Measurements from ENCODE around the gene USP10.
A peak's percentile ranks its signal among the peaks of the same experiment; 100 is the strongest.

The USP10 gene

GRCh38 chr16:84665359-84665758 is 34.4 kb upstream of the USP10 start:
- ChIA-PET POLR2A (interaction anchor here (1.5 kb wide), 1 partner anchor 17 kb away, joined by 3 read pairs; the partner anchor contains the start of gene KLHL36), CTCF (interaction anchor here (0.6 to 2.1 kb wide), 5 partner anchors 43 to 305 kb away, joined by 3 to 9 read pairs (median 4); no protein-coding TSS in a partner anchor)
- no peak overlapping the region for H3K4me3 ChIP-seq (ENCODE audit: low read depth, low read length)
- peaks cover 0 to 49% of the 10 kb centered on the region in 2 experiments; a peak in 2 of 3 replicates for H3K36me3 ChIP-seq (ENCODE audit: control insufficient read depth in 2 of 2, insufficient read depth in 1 of 2, low read length in 2 of 2)
- no peak overlapping the region for H3K27ac ChIP-seq (ENCODE audit: extremely low read depth, low read depth, low read length)
- H3K4me1 ChIP-seq (ENCODE audit: control insufficient read depth, insufficient read depth, low read length) = peaks cover 3% of the 10 kb centered on the region; the same call in 1 of the 2 replicates
- no peaks in the 10 kb centered on the region for H3K9me3 ChIP-seq (ENCODE audit: control insufficient read depth, insufficient read depth, low read depth, low read length)
- peak; percentile 61 for TF ChIP-seq FEZF1 (tag by site-specific recombination; IDR thresholded peaks at IDR 0.05)
- no peak for TF ChIP-seq ZNF138 (tag by site-specific recombination; IDR thresholded peaks at IDR 0.05; ENCODE audit: borderline replicate concordance)
- no peak for TF ChIP-seq GLI4 (tag by site-specific recombination; IDR thresholded peaks at IDR 0.05)
- TF ChIP-seq ZNF580 (tag by site-specific recombination; IDR thresholded peaks at IDR 0.05) = no peak
- TF ChIP-seq PRDM4 (tag by site-specific recombination; IDR thresholded peaks at IDR 0.05) = 0 out of 2 replicates have a peak, but pooled peaks have one; percentile 51
- no peak for TF ChIP-seq ZFP41 (tag by site-specific recombination; IDR thresholded peaks at IDR 0.05; ENCODE audit: borderline replicate concordance)
- TF ChIP-seq GFI1B (tag by site-specific recombination; IDR thresholded peaks at IDR 0.05) = no peak

DNA sequence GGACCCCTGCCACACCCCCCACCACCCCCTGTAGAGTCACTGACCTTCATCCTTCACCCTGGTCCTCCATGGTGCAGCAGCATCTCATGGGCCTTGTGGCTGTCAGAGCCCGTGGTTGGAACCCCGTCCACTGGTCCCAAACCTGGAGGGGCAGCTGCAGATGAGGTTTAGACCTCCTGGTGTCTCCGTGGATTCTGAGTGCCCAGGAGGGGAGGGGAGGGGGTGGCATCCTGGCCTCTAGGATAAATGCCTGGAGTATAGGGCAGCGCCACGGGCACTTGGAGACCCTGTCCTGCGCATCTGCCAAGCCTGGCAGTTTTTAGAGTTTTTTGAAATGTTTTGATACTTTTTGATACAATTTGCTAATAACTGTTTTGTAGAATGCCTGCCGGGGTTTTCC is 34.0 kb upstream of the USP10 start:
- Histone ChIP-seq H3K27ac (ENCODE audit: extremely low read depth, low read depth, low read length) (no peak overlapping the region), H3K4me3 (ENCODE audit: low read depth, low read length) (no peak overlapping the region), H3K9me3 (ENCODE audit: control insufficient read depth, insufficient read depth, low read depth, low read length) (no peaks in the 10 kb centered on the region), H3K36me3 (ENCODE audit: control insufficient read depth in 2 of 2, insufficient read depth in 1 of 2, low read length in 2 of 2) (peaks cover 0 to 45% of the 10 kb centered on the region in 2 experiments; a peak in 2 of 3 replicates), H3K4me1 (ENCODE audit: control insufficient read depth, insufficient read depth, low read length) (peaks cover 3% of the 10 kb centered on the region; the same call in 1 of the 2 replicates)
- TF ChIP-seq ZNF624 (tag by site-specific recombination; IDR thresholded peaks at IDR 0.05) (no peak), REPIN1 (tag by site-specific recombination; IDR thresholded peaks at IDR 0.05; ENCODE audit: low read depth) (no peak), SCRT1 (tag by site-specific recombination; IDR thresholded peaks at IDR 0.05; ENCODE audit: borderline replicate concordance) (no peak), ZNF157 (tag by site-specific recombination; IDR thresholded peaks at IDR 0.05) (no peak), ZNF521 (tag by site-specific recombination; IDR thresholded peaks at IDR 0.05) (no peak), MYNN (tag by site-specific recombination; IDR thresholded peaks at IDR 0.05; ENCODE audit: borderline replicate concordance) (no peak), IKZF3 (tag by site-specific recombination; IDR thresholded peaks at IDR 0.05) (no peak), SCRT2 (tag by site-specific recombination; IDR thresholded peaks at IDR 0.05) (no peak), ZNF24 (tag by site-specific recombination; IDR thresholded peaks at IDR 0.05) (no peak), BCL6B (tag by site-specific recombination; IDR thresholded peaks at IDR 0.05) (no peak), ZNF341 (tag by site-specific recombination; IDR thresholded peaks at IDR 0.05; ENCODE audit: low read depth) (no peak), ZNF239 (tag by site-specific recombination; IDR thresholded peaks at IDR 0.05) (no peak), ZNF202 (tag by site-specific recombination; IDR thresholded peaks at IDR 0.05; ENCODE audit: borderline replicate concordance) (no peak), ZNF707 (tag by site-specific recombination; IDR thresholded peaks at IDR 0.05) (no peak)
- TF ChIP-seq, protein P1, sequence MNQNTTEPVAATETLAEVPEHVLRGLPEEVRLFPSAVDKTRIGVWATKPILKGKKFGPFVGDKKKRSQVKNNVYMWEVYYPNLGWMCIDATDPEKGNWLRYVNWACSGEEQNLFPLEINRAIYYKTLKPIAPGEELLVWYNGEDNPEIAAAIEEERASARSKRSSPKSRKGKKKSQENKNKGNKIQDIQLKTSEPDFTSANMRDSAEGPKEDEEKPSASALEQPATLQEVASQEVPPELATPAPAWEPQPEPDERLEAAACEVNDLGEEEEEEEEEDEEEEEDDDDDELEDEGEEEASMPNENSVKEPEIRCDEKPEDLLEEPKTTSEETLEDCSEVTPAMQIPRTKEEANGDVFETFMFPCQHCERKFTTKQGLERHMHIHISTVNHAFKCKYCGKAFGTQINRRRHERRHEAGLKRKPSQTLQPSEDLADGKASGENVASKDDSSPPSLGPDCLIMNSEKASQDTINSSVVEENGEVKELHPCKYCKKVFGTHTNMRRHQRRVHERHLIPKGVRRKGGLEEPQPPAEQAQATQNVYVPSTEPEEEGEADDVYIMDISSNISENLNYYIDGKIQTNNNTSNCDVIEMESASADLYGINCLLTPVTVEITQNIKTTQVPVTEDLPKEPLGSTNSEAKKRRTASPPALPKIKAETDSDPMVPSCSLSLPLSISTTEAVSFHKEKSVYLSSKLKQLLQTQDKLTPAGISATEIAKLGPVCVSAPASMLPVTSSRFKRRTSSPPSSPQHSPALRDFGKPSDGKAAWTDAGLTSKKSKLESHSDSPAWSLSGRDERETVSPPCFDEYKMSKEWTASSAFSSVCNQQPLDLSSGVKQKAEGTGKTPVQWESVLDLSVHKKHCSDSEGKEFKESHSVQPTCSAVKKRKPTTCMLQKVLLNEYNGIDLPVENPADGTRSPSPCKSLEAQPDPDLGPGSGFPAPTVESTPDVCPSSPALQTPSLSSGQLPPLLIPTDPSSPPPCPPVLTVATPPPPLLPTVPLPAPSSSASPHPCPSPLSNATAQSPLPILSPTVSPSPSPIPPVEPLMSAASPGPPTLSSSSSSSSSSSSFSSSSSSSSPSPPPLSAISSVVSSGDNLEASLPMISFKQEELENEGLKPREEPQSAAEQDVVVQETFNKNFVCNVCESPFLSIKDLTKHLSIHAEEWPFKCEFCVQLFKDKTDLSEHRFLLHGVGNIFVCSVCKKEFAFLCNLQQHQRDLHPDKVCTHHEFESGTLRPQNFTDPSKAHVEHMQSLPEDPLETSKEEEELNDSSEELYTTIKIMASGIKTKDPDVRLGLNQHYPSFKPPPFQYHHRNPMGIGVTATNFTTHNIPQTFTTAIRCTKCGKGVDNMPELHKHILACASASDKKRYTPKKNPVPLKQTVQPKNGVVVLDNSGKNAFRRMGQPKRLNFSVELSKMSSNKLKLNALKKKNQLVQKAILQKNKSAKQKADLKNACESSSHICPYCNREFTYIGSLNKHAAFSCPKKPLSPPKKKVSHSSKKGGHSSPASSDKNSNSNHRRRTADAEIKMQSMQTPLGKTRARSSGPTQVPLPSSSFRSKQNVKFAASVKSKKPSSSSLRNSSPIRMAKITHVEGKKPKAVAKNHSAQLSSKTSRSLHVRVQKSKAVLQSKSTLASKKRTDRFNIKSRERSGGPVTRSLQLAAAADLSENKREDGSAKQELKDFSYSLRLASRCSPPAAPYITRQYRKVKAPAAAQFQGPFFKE (tag by site-specific recombination; IDR thresholded peaks at IDR 0.05; ENCODE audit: borderline replicate concordance) = no peak
- POLR2A ChIA-PET = interaction anchor here (1.5 kb wide), 1 partner anchor 18 kb away, joined by 3 read pairs; the partner anchor contains the start of gene KLHL36
- CTCF ChIA-PET = interaction anchor here (0.6 to 2.1 kb wide), 7 partner anchors 39 to 305 kb away, joined by 3 to 9 read pairs (median 3); no protein-coding TSS in a partner anchor

Measured in HEK293 (cell line).